Astrocyte (in vitro differentiated cells and primary cell): ENCODE measurements around the gene KCNQ1. TPM values are rescaled to one million over a fixed set of nuclear protein-coding genes. Genes with fewer than 3 reads are reported as not detected.
A peak's percentile ranks its signal among the peaks of the same experiment; 100 is the strongest.

Experiments used
- DNase-seq: peaks from one replicate; pipeline ENCODE4 v3.0.0-alpha.2; 2010; ENCODE audit warnings: low read depth
- FAIRE-seq: peaks from 2 replicates; lab custom pipeline; 2011; peaks lifted over from hg19 to GRCh38; lab: Jason Lieb, UNC
- H2AFZ ChIP-seq: 2 replicates; pipeline ENCODE4 v1.6.0; 2012; ENCODE audit warnings: low read depth, low read length, inconsistent platforms
- H3K27ac ChIP-seq: 2 replicates; pipeline ENCODE4 v1.5.1; 2011; ENCODE audit warnings: low read depth, low read length, inconsistent platforms
- H3K27me3 ChIP-seq: 2 replicates; pipeline ENCODE4 v1.6.0; 2011; ENCODE audit warnings: low read length, inconsistent platforms; ENCODE audit not compliant: insufficient read depth
- H3K36me3 ChIP-seq: 2 replicates; pipeline ENCODE4 v1.5.1; 2011; ENCODE audit warnings: low read length, inconsistent platforms; ENCODE audit not compliant: insufficient read depth
- H3K4me1 ChIP-seq: 2 replicates; pipeline ENCODE4 v1.5.1; 2011; ENCODE audit warnings: low read length, inconsistent platforms; ENCODE audit not compliant: insufficient read depth
- H3K4me2 ChIP-seq: 2 replicates; pipeline ENCODE4 v1.6.0; 2012; ENCODE audit warnings: low read length, inconsistent platforms
- H3K4me3 ChIP-seq: 2 replicates; pipeline ENCODE4 v1.5.1; 2011; ENCODE audit warnings: low read depth, mild to moderate bottlenecking, low read length, inconsistent platforms; ENCODE audit not compliant: insufficient read depth
- H3K79me2 ChIP-seq: 2 replicates; pipeline ENCODE4 v1.6.0; 2012; ENCODE audit warnings: mild to moderate bottlenecking, low read length, inconsistent platforms; ENCODE audit not compliant: insufficient read depth
- H3K9ac ChIP-seq: 2 replicates; pipeline ENCODE4 v1.6.0; 2012; ENCODE audit warnings: mild to moderate bottlenecking, low read length, inconsistent platforms
- H3K9me3 ChIP-seq: 2 replicates; pipeline ENCODE4 v1.5.1; 2012; ENCODE audit warnings: low read depth, mild to moderate bottlenecking, low read length, inconsistent platforms; ENCODE audit not compliant: insufficient read depth
- H4K20me1 ChIP-seq: 2 replicates; pipeline ENCODE4 v1.6.0; 2012; ENCODE audit warnings: low read length, inconsistent platforms; ENCODE audit not compliant: insufficient read depth
- H3K27ac Mint-ChIP-seq: one replicate; pipeline ENCODE4 v1.8.0; 2021; ENCODE audit warnings: mild to moderate bottlenecking, mixed read lengths; ENCODE audit not compliant: unreplicated experiment
- H3K27me3 Mint-ChIP-seq: one replicate; pipeline ENCODE4 v1.8.0; 2021; ENCODE audit warnings: low read depth, mixed read lengths; ENCODE audit not compliant: unreplicated experiment
- H3K36me3 Mint-ChIP-seq: one replicate; pipeline ENCODE4 v1.8.0; 2021; ENCODE audit warnings: low read depth, mixed read lengths; ENCODE audit not compliant: unreplicated experiment
- H3K4me1 Mint-ChIP-seq: one replicate; pipeline ENCODE4 v1.8.0; 2021; ENCODE audit warnings: low read depth, mixed read lengths; ENCODE audit not compliant: unreplicated experiment
- H3K4me3 Mint-ChIP-seq: one replicate; pipeline ENCODE4 v1.8.0; 2021; ENCODE audit warnings: mild to moderate bottlenecking, moderate library complexity, mixed read lengths; ENCODE audit not compliant: unreplicated experiment
- H3K9me3 Mint-ChIP-seq: one replicate; pipeline ENCODE4 v1.8.0; 2021; ENCODE audit warnings: mild to moderate bottlenecking, mixed read lengths; ENCODE audit not compliant: unreplicated experiment
- CTCF ChIP-seq: IDR thresholded peaks from 2 replicates; pipeline ENCODE4 v1.5.1; 2011; ENCODE audit warnings: low read depth, mild to moderate bottlenecking, inconsistent platforms, low read length, moderate library complexity; ENCODE audit not compliant: insufficient read depth
- EZH2 ChIP-seq: IDR thresholded peaks from 2 replicates; pipeline ENCODE4 v1.6.1; 2012; ENCODE audit warnings: mild to moderate bottlenecking, low read length, inconsistent platforms; ENCODE audit not compliant: insufficient read depth
- total RNA-seq: library from RNA; stranded (reverse); gene quantifications from 2 replicates; pipeline ENCODE4 v1.2.1, GENCODE V29; 2021

The KCNQ1 gene
- total RNA-seq, 1 donor from 2014 or later, result not detected

DNA sequence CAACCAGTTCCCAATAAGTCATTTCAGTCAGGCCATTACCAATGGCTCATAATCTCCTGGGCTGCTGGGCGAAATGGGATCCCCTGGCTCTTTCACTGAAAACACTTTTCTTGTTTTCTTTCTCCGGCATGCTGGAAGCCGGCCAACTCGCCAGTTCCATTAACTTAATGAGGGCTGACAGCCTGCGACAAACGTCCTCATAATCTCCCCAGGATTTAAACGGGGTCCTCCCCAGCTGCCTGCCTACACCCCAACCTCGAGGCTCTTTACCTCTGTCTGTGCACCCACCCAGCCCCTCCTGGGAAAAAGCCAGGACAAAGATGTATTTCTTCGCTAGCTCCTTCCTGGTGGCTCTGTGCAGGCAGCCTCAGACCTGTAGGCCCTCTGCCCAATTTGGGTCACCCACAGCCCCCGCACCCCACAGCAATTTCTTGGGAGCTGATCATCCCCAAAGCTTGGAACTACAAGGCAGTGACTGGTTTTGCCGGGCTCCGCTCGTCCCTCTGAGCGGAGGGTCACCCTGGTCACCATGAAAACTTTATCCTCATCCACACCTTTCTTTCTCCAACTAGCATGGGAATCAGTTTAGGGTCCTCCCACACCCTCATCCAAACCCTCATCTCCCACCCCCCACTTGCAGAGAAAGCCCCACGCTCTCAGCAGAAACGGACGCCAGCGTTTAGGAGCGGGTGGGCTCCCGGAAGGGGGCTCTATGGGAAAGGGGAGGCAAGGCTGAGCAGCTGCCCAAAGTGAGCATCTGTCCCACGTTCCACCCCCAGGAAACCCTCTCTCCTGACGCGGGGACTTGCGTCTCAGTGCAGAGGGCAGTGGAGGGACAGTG, 306.1 kb downstream of the KCNQ1 start:
- H3K4me2 ChIP-seq, result peak overlapping the region; percentile 5
- Mint-ChIP-seq H3K4me1 (peaks cover 13% of the 10 kb centered on the region), H3K27ac (no peak overlapping the region), H3K4me3 (no peak overlapping the region), H3K9me3 (peaks cover 6% of the 10 kb centered on the region), H3K36me3 (peaks cover 2% of the 10 kb centered on the region), H3K27me3 (peaks cover 29% of the 10 kb centered on the region)
- H3K27me3 ChIP-seq, result peaks cover 12% of the 10 kb centered on the region
- peaks cover 17% of the 10 kb centered on the region for H3K4me1 ChIP-seq
- TF ChIP-seq CTCF, result no peak
- no peak for TF ChIP-seq EZH2
- no peaks in the 10 kb centered on the region for H4K20me1 ChIP-seq
- H3K9me3 ChIP-seq, result peaks cover under 1% of the 10 kb centered on the region
- no peak overlapping the region for H2AFZ ChIP-seq
- H3K79me2 ChIP-seq, result no peaks in the 10 kb centered on the region
- DNase-seq (no peak), FAIRE-seq (no peak)
- no peak overlapping the region for H3K4me3 ChIP-seq
- no peak overlapping the region for H3K27ac ChIP-seq
- no peaks in the 10 kb centered on the region for H3K36me3 ChIP-seq
- no peak overlapping the region for H3K9ac ChIP-seq

DNA sequence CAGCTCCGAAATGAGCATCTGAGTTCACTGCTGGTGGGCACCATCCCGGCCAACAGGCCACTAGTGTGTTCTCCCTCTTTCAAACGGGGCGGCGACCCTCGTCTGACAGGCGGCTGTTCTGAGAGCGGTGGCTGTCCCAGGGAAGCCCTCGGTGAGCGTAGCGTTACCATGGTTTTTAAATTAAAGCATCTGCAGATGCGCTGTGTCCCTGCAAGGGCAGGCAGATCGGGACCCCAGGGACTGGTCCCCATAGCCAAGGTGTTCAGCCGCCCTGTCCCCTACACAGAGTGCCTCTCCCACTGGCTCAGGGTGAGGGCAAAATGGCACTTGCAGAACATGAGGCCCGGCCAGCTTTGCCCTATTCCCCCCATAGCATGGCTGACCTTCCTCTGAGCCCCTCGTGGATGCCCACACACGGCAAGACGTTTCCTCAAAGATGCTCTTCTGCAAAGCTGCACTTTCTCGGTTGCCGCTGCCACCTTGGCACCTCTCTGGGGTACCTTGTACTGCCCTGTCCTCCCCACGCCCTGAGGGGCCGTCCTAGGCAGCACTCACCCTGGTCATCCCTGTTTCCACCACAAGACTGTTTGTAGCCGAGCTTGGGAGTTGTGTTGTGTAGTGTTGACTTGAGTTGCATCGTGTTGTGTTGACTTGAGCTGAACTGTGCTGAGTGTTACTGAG, 306.9 kb downstream of the KCNQ1 start:
- H3K27me3 ChIP-seq, result peaks cover 12% of the 10 kb centered on the region
- no peak overlapping the region for H3K4me3 Mint-ChIP-seq
- DNase-seq, result no peak
- TF ChIP-seq CTCF (no peak), EZH2 (no peak)
- H3K4me3 ChIP-seq, result no peak overlapping the region
- peak overlapping the region; percentile 15 for H3K4me2 ChIP-seq
- peaks cover 6% of the 10 kb centered on the region for H3K9me3 Mint-ChIP-seq
- no peak overlapping the region for H2AFZ ChIP-seq
- H3K79me2 ChIP-seq, result no peaks in the 10 kb centered on the region
- H3K9me3 ChIP-seq, result peaks cover 2% of the 10 kb centered on the region
- H3K36me3 ChIP-seq, result no peaks in the 10 kb centered on the region
- no peak overlapping the region for H3K9ac ChIP-seq
- peaks cover 28% of the 10 kb centered on the region for H3K27me3 Mint-ChIP-seq
- peaks cover 13% of the 10 kb centered on the region for H3K4me1 Mint-ChIP-seq
- no peak for FAIRE-seq
- H3K27ac ChIP-seq, result no peak overlapping the region
- no peak overlapping the region for H3K27ac Mint-ChIP-seq
- H4K20me1 ChIP-seq, result no peaks in the 10 kb centered on the region
- H3K4me1 ChIP-seq, result peaks cover 17% of the 10 kb centered on the region
- H3K36me3 Mint-ChIP-seq, result peaks cover 2% of the 10 kb centered on the region
